Tibial artery (tissue), 4 donors: ENCODE data around the gene SCNN1B.

Experiments used
- DNase-seq, 2 donors: peaks; one replicate each; pipeline ENCODE4 v3.0.0-alpha.2; 2019
- H3K27ac ChIP-seq, 2 donors: fragments of 200-600 bp; sonication (generic) in 1 of 2; 1 replicate in 1 of 2; 2 replicates in 1 of 2; pipeline ENCODE4 v1.5.1; 2018 to 2019; ENCODE audit warnings: mild to moderate bottlenecking in 1 of 2
- H3K27me3 ChIP-seq, 2 donors: fragments of 200-600 bp; sonication (generic) in 1 of 2; one replicate each; pipeline versions ENCODE4 v1.5.1 to v1.6.0; 2016 to 2019
- H3K36me3 ChIP-seq, 3 donors: fragments of 200-600 bp; sonication (generic) in 2 of 3; one replicate each; pipeline ENCODE4 v1.5.1; 2016 to 2019; ENCODE audit warnings: mild to moderate bottlenecking in 2 of 3
- H3K4me1 ChIP-seq, 4 donors: fragments of 200-600 bp; sonication (generic) in 2 of 4; 1 replicate in 3 of 4; 2 replicates in 1 of 4; pipeline ENCODE4 v1.5.1; 2016 to 2019
- H3K4me3 ChIP-seq, 2 donors: fragments of 200-600 bp; sonication (generic) in 1 of 2; 1 replicate in 1 of 2; 2 replicates in 1 of 2; pipeline ENCODE4 v1.5.1; 2018 to 2019; ENCODE audit warnings: mild to moderate bottlenecking in 2 of 2
- H3K9me3 ChIP-seq, 3 donors: fragments of 200-600 bp; sonication (generic) in 1 of 3; one replicate each; pipeline ENCODE4 v1.5.1; 2016 to 2019
- intact Hi-C: fragments of 100-400 bp; cut with DNase I; formaldehyde crosslinking; loops from one replicate; pipeline ENCODE4 v1.15.0; 2023; ENCODE audit warnings: low total_unique reads
- TF ChIP-seq, protein P1 (sequence below), 2 experiments: fragments of 200-600 bp in 1 of 2; fragments of 450-650 bp in 1 of 2; IDR thresholded peaks; one replicate each; pipeline ENCODE4 v1.5.1; 2017 to 2019; ENCODE audit warnings: antibody characterized with exemption in 2 of 2, mild to moderate bottlenecking in 1 of 2, moderate library complexity in 1 of 2

The SCNN1B gene

DNA sequence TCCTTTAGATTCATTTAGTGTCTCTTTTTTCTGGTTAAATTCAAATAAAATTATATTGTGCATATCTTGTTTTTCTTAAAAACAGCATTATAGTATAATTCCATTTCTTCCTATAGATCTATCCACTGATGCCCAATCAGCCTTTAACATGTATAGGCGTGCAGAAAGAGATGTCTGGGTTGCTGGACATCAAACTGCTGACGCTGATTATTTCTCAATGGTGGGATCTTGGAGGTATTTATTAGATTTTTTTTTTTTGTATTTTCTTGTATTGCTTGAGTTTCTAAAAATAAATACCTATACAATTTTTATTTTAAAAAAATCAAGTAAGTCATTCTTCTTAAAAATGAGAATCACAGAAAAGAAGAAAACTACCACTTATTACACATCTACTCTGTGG lies 100.0 kb downstream of the SCNN1B start:
- no peaks in the 10 kb centered on the region for H3K27me3 ChIP-seq
- intact Hi-C loops: no loop called here
- H3K36me3 ChIP-seq: peaks cover 57 to 100% (median 93%) of the 10 kb centered on the region in 3 donors
- H3K4me3 ChIP-seq: no peak overlapping the region
- TF ChIP-seq, protein P1, sequence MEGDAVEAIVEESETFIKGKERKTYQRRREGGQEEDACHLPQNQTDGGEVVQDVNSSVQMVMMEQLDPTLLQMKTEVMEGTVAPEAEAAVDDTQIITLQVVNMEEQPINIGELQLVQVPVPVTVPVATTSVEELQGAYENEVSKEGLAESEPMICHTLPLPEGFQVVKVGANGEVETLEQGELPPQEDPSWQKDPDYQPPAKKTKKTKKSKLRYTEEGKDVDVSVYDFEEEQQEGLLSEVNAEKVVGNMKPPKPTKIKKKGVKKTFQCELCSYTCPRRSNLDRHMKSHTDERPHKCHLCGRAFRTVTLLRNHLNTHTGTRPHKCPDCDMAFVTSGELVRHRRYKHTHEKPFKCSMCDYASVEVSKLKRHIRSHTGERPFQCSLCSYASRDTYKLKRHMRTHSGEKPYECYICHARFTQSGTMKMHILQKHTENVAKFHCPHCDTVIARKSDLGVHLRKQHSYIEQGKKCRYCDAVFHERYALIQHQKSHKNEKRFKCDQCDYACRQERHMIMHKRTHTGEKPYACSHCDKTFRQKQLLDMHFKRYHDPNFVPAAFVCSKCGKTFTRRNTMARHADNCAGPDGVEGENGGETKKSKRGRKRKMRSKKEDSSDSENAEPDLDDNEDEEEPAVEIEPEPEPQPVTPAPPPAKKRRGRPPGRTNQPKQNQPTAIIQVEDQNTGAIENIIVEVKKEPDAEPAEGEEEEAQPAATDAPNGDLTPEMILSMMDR (IDR thresholded peaks at IDR 0.05): no peak
- no peak overlapping the region for H3K27ac ChIP-seq
- H3K9me3 ChIP-seq: no peaks in the 10 kb centered on the region
- DNase-seq: no peak
- no peaks in the 10 kb centered on the region for H3K4me1 ChIP-seq

DNA sequence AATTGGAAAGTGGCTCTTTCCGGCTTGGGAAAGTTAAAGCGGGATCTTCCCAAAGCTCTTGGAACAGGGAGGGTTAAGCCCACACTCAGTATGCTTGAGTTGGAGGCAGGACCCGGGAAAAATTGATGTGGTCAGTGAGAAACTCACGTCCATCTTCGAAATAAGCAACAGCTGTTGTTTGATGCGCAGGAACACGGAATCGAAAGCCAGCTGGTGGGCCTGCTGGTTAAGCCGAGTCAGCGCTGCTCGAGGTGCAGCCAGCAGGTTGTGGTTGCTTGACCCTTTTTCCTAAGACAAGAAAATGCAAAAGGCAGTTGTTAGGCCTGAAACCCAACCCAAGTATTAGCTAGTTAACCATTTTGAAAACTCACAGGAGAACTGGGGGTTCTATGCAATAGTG lies 101.4 kb downstream of the SCNN1B start:
- no peaks in the 10 kb centered on the region for H3K4me1 ChIP-seq
- peaks cover 46 to 97% (median 85%) of the 10 kb centered on the region in 3 donors for H3K36me3 ChIP-seq
- no peaks in the 10 kb centered on the region for H3K9me3 ChIP-seq
- H3K4me3 ChIP-seq: no peak overlapping the region
- TF ChIP-seq, protein P1 (IDR thresholded peaks at IDR 0.05): no peak
- no peak for DNase-seq
- intact Hi-C loops: no loop called here
- H3K27ac ChIP-seq: no peak overlapping the region
- no peaks in the 10 kb centered on the region for H3K27me3 ChIP-seq

DNA sequence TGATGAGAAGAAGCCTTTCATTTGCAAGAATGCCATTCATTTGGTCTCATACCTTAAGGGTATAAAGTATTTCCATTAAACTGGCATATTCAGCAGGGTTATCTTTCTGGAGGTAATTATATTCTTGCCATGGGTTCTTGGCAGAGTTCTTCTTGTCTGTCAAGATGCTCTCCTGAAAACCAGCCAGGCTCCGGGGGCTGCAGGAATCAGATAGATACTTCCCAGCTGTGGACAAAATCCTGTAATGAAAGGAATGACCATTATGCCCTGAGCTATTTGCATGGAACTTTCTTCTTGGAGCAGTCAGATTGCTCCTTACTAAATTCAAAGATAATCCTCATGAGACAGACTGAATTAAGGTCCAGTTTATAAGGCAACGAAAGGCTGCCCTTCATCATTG lies 103.9 kb downstream of the SCNN1B start:
- Histone ChIP-seq H3K27me3 (no peaks in the 10 kb centered on the region), H3K4me3 (no peak overlapping the region), H3K9me3 (no peaks in the 10 kb centered on the region), H3K36me3 (peaks cover 61 to 97% (median 81%) of the 10 kb centered on the region in 3 donors), H3K4me1 (no peaks in the 10 kb centered on the region), H3K27ac (no peak overlapping the region)
- DNase-seq: no peak
- TF ChIP-seq, protein P1 (IDR thresholded peaks at IDR 0.05): no peak
- intact Hi-C loops: no loop called here

DNA sequence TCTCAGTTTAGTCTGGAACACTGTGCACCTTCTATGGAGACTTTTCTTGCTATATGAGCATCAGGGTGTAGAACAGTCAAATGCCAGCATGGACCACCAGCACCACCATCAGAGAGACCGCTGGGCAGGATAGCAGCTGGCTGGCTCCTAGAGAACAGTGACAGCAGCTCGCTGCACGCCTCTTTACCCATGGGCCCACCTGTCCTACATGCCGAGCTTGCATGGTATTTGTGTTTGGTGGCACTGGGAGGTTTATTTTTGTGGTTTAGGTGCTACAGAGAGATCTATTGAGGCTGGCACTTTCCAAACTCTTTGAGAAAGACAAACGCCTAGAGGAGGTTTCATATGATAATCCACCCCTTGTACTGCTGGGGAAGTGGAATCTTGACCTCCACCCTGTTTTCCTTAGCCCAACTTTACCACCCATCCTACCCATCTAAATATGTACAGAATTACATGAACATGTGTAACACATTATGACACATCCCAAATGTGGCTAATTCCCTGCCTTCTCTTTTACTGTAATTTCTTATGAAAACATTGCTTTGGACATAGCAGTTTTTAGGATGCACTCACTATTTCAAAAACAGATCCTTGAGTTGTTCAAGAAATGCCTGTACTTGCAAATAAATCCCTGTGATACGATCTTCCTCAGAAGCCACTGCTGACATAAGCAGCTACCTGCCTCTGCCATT lies 104.6 kb downstream of the SCNN1B start:
- peak in 1 of 2 donors; percentile 20 for DNase-seq
- peaks cover 61 to 97% (median 81%) of the 10 kb centered on the region in 3 donors for H3K36me3 ChIP-seq

DNA sequence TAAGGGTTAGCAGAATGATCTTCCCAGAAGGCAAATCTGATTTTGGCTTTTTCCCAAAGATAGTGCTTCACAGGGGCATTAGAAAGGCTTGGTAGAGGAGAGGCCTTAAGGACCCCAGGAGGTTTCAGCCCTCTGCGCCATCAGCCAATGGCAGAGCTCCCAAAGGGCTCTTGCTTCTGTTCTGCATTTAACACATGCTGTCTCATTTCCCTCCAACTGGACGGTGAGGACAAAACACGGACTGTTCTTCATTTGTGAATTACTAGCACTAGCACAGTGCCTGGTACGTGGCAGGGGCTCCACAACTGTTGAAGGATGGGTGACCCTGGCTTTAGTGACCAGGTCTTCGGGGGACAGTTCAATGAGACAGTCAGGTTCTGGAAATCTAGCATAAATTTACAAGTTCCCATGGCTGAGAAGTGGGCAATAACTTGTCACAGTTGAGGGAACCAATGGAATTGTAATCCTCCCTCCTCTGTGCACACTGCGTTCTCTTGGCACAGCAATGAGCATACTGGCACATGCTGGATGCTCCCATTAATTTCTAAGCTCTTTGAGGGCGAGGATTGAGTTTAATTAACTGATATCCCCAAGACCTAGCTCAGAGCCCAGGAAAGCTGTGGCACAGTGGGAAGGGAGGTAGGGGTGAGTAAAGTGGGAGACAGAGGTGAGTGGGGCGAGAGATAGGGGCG lies 105.5 kb downstream of the SCNN1B start:
- peak in 1 of 2 donors; percentile 11 for DNase-seq
- intact Hi-C loops: no loop called here
- TF ChIP-seq, protein P1 (IDR thresholded peaks at IDR 0.05): no peak
- Histone ChIP-seq H3K36me3 (peaks cover 66 to 97% (median 84%) of the 10 kb centered on the region in 3 donors), H3K4me3 (no peak overlapping the region), H3K4me1 (no peaks in the 10 kb centered on the region), H3K27ac (no peak overlapping the region), H3K27me3 (no peaks in the 10 kb centered on the region), H3K9me3 (no peaks in the 10 kb centered on the region)

More for the DNA sequence above, 104.6 kb downstream of the SCNN1B start:
- intact Hi-C loops: no loop called here
- Histone ChIP-seq H3K9me3 (no peaks in the 10 kb centered on the region), H3K4me1 (no peaks in the 10 kb centered on the region), H3K27me3 (no peaks in the 10 kb centered on the region), H3K4me3 (no peak overlapping the region), H3K27ac (no peak overlapping the region)
- TF ChIP-seq, protein P1 (IDR thresholded peaks at IDR 0.05): no peak
